ENCODE data around the gene EIF3I. TPM values are rescaled to one million over a fixed set of nuclear protein-coding genes. Genes with fewer than 3 reads are reported as not detected.

Gene EIF3I
- polyA plus RNA-seq, 3 donors, result 126 to 162 (median 151) TPM

- H3K36me3 Mint-ChIP-seq, result no peaks in the 10 kb centered on the region
- Histone ChIP-seq H3K36me3 (replicated peaks in 1 of 2; ENCODE audit: control insufficient read depth in 1 of 2, insufficient read depth in 2 of 2, low read length in 2 of 2) (no peaks in the 10 kb centered on the region), H4K20me1 (ENCODE audit: insufficient read depth, low read length) (no peaks in the 10 kb centered on the region), H3K9me3 (replicated peaks in 1 of 2; ENCODE audit: control insufficient read depth in 1 of 2, insufficient read depth in 1 of 2, low read length in 2 of 2) (no peaks in the 10 kb centered on the region), H3K9ac (ENCODE audit: insufficient read depth, low read length, poor library complexity, severe bottlenecking) (no peak overlapping the region), H3K4me3 (replicated peaks in 1 of 3; ENCODE audit: low read depth in 2 of 3, low read length in 3 of 3) (no peak overlapping the region), H2AFZ (ENCODE audit: insufficient read depth, low read depth, low read length, poor library complexity, severe bottlenecking) (no peak overlapping the region), H3K27ac (ENCODE audit: low read depth in 1 of 2, low read length in 2 of 2) (no peak overlapping the region), H3K79me2 (ENCODE audit: insufficient read depth, low read length) (no peaks in the 10 kb centered on the region), H3K4me1 (ENCODE audit: control insufficient read depth in 1 of 2, insufficient read depth in 2 of 2, low read length in 2 of 2) (no peaks in the 10 kb centered on the region), H3K4me2 (replicated peaks; ENCODE audit: extremely low read depth, low read length, poor library complexity, severe bottlenecking) (no peak overlapping the region), H3K27me3 (ENCODE audit: control insufficient read depth in 2 of 2, insufficient read depth in 2 of 2, low read length in 2 of 2) (peaks cover 0 to 26% of the 10 kb centered on the region in 2 donors)
- H3K27ac Mint-ChIP-seq, result no peak overlapping the region
- 89% methylated on average over 13 of the region's 30 CpGs for WGBS (ENCODE audit: insufficient coverage)
- intact Hi-C loops (cut with micrococcal nuclease), result no loop called here
- H3K9me3 Mint-ChIP-seq, result peaks cover 0 to 5% (median 0%) of the 10 kb centered on the region in 7 donors
- no peak for DNase-seq
- peaks cover 5% of the 10 kb centered on the region for H3K4me1 Mint-ChIP-seq
- peaks cover 38 to 45% (median 40%) of the 10 kb centered on the region in 3 donors for H3K27me3 Mint-ChIP-seq (ENCODE audit: low read depth in 3 of 3)
- TF ChIP-seq CTCF (IDR thresholded peaks at IDR 0.05), result no peak
- H3K4me3 Mint-ChIP-seq, result peak overlapping the region in 1 of 2 donors; percentile 59
These were observed 54.0 kb downstream of the EIF3I start for GRCh38 chr1:32276032-32276782.

Small RNAs within 50 kb of the gene (small RNA-seq; reads per million reads assigned to genes)
- gene RF00017 (ENCODE audit: insufficient read length, low read depth), result not detected

Other genes starting within 250 kb of the EIF3I start
- 10 to 100 TPM; 40.7 to 65.6 (median 51.6) TPM for gene KHDRBS1, start 208.5 kb upstream of the EIF3I start, polyA plus RNA-seq
- gene TMEM39B, start 149.5 kb upstream of the EIF3I start, polyA plus RNA-seq, result 10 to 100 TPM in 1 of 3 donors, 1 to 10 TPM in 2; 3.3 to 30.6 (median 3.4) TPM
- 10 to 100 TPM; 11.0 to 26.7 (median 20.2) TPM for gene KPNA6, start 114.4 kb upstream of the EIF3I start, polyA plus RNA-seq
- gene TXLNA, start 42.7 kb upstream of the EIF3I start, polyA plus RNA-seq, result 10 to 100 TPM; 12.3 to 15.3 (median 14.4) TPM
- gene CCDC28B, start 21.8 kb upstream of the EIF3I start, polyA plus RNA-seq, result 1 to 10 TPM; 2.5 to 5.6 (median 3.7) TPM
- gene IQCC, start 16.7 kb upstream of the EIF3I start, polyA plus RNA-seq, result under 1 TPM; 0.18 to 0.31 (median 0.28) TPM
- not detected for gene DCDC2B, start 13.3 kb upstream of the EIF3I start, polyA plus RNA-seq
- gene TMEM234, start 54 bp upstream of the EIF3I start, polyA plus RNA-seq, result 10 to 100 TPM; 12.8 to 22.0 (median 14.5) TPM
- not detected for gene FAM167B, start 24.8 kb downstream of the EIF3I start, polyA plus RNA-seq
- gene LCK, start 28.9 kb downstream of the EIF3I start, polyA plus RNA-seq, result 1 to 10 TPM in 2 of 3 donors, under 1 TPM in 1; 0.15 to 2.2 (median 1.7) TPM
- 10 to 100 TPM; 73.8 to 95.0 (median 88.7) TPM for gene HDAC1, start 69.7 kb downstream of the EIF3I start, polyA plus RNA-seq
- 100 to 1,000 TPM in 1 of 3 donors, 10 to 100 TPM in 2; 13.9 to 150 (median 40.3) TPM for gene MARCKSL1, start 113.8 kb downstream of the EIF3I start, polyA plus RNA-seq
- 10 to 100 TPM in 1 of 3 donors, not detected in 2; 19.9 TPM for gene FAM229A, start 140.1 kb downstream of the EIF3I start, polyA plus RNA-seq
- 1 to 10 TPM in 1 of 3 donors, under 1 TPM in 2; 0.35 to 1.1 (median 0.65) TPM for gene TSSK3, start 140.1 kb downstream of the EIF3I start, polyA plus RNA-seq
- gene BSDC1, start 172.0 kb downstream of the EIF3I start, polyA plus RNA-seq, result 10 to 100 TPM; 19.0 to 42.4 (median 23.7) TPM
- gene ZBTB8B, start 242.7 kb downstream of the EIF3I start, polyA plus RNA-seq, result not detected

Measured in CD14-positive monocyte (primary cell).